Bronchial epithelial cell (primary cell): ENCODE data around the gene GAR1. TPM values are rescaled to one million over a fixed set of nuclear protein-coding genes. Genes with fewer than 3 reads are reported as not detected.
A peak's percentile ranks its signal among the peaks of the same experiment; 100 is the strongest.

Experiments used
- DNase-seq: peaks from one replicate; pipeline ENCODE4 v3.0.0-alpha.2; 2010; ENCODE audit warnings: low read depth
- FAIRE-seq: peaks from 2 replicates; lab custom pipeline; 2011; peaks lifted over from hg19 to GRCh38; lab: Jason Lieb, UNC
- H3K27me3 ChIP-seq: 2 replicates; pipeline ENCODE4 v1.5.1; 2011; ENCODE audit warnings: low read length; ENCODE audit not compliant: control insufficient read depth, insufficient read depth
- H3K36me3 ChIP-seq: 2 replicates; pipeline ENCODE4 v1.5.1; 2011; ENCODE audit warnings: low read length; ENCODE audit not compliant: control insufficient read depth, insufficient read depth
- H3K4me3 ChIP-seq: 2 replicates; pipeline ENCODE4 v1.5.1; 2011; ENCODE audit warnings: mild to moderate bottlenecking, low read depth, low read length, control low read depth
- total RNA-seq: library from RNA; depleted of rRNA; stranded (reverse); fragments of >200 nt; gene quantifications from 2 replicates; pipeline ENCODE4 v1.2.1, GENCODE V29; 2014
- TF ChIP-seq, protein P1 (sequence below): IDR thresholded peaks from 2 replicates; pipeline ENCODE4 v1.5.1; 2011; ENCODE audit warnings: mild to moderate bottlenecking, moderate library complexity, low read length, control low read depth, inconsistent platforms; ENCODE audit not compliant: insufficient read depth, severe bottlenecking

Gene GAR1
- total RNA-seq, 1 donor from 2014 or later = 6.1 TPM

DNA sequence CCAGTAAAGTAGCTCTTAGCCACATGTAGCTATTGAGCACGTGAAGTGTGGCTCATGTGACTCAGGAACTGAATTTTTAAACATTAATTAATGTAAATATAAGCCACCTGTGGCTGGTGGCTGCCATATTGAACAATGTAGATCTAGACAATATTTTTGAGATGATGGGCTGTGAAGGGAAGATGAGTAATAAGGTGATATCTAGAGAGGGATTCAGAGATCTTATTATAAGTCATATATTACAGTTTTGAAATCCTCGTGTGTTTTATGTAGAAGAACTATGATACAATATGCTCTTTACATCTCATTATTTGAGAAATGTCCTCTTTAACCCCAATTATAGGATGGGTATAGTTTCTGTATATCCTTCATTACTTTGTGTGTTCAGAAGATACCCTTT is 5.6 kb downstream of the GAR1 start:
- Histone ChIP-seq H3K4me3 (no peak overlapping the region), H3K27me3 (no peaks in the 10 kb centered on the region), H3K36me3 (peaks cover 5% of the 10 kb centered on the region)
- FAIRE-seq (no peak), DNase-seq (no peak)
- TF ChIP-seq, protein P1, sequence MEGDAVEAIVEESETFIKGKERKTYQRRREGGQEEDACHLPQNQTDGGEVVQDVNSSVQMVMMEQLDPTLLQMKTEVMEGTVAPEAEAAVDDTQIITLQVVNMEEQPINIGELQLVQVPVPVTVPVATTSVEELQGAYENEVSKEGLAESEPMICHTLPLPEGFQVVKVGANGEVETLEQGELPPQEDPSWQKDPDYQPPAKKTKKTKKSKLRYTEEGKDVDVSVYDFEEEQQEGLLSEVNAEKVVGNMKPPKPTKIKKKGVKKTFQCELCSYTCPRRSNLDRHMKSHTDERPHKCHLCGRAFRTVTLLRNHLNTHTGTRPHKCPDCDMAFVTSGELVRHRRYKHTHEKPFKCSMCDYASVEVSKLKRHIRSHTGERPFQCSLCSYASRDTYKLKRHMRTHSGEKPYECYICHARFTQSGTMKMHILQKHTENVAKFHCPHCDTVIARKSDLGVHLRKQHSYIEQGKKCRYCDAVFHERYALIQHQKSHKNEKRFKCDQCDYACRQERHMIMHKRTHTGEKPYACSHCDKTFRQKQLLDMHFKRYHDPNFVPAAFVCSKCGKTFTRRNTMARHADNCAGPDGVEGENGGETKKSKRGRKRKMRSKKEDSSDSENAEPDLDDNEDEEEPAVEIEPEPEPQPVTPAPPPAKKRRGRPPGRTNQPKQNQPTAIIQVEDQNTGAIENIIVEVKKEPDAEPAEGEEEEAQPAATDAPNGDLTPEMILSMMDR = no peak

DNA sequence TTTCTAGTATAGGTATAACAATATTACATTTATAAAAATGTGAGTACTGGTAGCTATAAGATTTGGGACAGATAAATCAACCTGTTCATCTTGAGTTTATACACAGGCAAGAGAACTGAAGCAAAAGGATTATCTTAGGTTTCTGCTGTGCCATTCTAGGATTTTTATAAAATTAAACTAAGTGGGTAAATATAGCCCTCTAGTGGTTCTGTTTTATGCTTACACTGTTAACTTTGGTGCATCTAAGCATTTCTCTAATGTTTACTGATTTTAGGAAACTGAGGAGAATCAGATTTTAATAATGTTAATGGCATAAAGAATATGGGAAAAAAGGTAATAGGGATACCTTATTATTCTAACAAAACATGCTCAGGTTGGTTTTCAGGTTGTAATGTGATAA is 11.2 kb downstream of the GAR1 start:
- Histone ChIP-seq H3K4me3 (no peak overlapping the region), H3K36me3 (peaks cover 4% of the 10 kb centered on the region), H3K27me3 (no peaks in the 10 kb centered on the region)
- no peak for FAIRE-seq
- TF ChIP-seq, protein P1 = peak; percentile 37
- peak; percentile 20 for DNase-seq

DNA sequence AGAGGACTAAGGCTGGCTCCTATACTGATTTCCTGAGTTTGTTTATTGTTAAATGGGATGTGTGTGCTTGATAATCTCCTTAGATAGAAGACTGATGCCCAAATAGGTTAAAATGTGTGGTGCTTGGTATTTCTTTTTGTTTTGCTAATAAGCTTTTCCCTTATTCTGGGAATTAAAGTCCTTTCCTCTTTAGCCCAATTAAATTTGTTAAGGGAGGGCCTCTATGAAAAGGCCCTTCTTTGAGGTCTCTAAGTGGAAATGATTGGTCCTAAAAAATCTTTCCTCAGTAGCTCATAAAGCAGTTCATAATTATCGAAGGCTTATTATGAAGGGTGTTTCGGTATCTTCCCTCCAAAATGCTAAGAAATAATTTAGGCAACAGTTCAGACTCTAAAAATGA is 12.1 kb downstream of the GAR1 start, which contains the start of gene RRH:
RRH (plus strand) TSS at position 301 of the 400 bp plus-strand sequence; CDS start at position 357, 56 bp downstream.
- H3K27me3 ChIP-seq = no peaks in the 10 kb centered on the region
- no peak within 1 kb of the TSS for H3K4me3 ChIP-seq
- FAIRE-seq (no peak), DNase-seq (no peak)
- TF ChIP-seq, protein P1 = no peak
- H3K36me3 ChIP-seq = peaks cover 4% of the 10 kb centered on the region

DNA sequence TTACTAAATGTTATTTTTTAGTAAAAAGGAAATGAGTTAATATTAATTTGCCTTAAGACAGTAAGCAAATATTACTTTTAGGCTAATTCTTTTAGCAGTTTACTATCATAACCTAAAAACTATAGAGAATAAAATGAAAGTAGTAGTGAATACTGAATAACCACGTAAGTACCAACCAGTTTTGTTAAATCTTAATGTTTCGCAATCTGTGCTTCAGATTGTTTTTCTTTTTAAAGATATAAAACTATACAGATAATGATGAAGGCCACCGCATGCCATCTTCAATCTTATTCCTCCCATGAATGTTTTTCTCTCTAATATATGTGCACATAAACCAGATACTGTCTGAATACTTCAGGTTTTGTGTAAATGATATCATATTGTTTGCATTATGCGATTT is 18.2 kb downstream of the GAR1 start:
- Histone ChIP-seq H3K27me3 (no peaks in the 10 kb centered on the region), H3K4me3 (no peak overlapping the region), H3K36me3 (no peaks in the 10 kb centered on the region)
- TF ChIP-seq, protein P1 = no peak
- DNase-seq = no peak
- FAIRE-seq = no peak

DNA sequence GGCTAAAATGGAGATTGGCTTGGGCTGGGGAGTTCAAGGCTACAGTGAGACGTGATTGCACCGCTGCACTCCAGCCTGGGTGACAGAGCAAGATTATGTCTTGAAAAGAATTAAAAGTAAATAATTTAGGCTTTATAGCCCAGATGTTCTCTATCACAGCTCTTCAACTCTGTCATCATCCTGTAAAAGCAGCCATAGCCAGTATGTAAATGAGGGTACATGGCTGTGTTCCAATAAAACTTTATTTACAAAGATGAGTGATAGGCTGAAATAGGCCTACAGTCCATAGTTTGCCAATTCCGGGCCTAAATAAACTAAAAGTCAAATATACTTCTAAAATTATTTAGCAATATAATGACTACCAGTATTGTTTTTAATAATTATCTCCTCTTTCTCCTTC is 21.4 kb downstream of the GAR1 start:
- Histone ChIP-seq H3K36me3 (no peaks in the 10 kb centered on the region), H3K4me3 (no peak overlapping the region), H3K27me3 (no peaks in the 10 kb centered on the region)
- DNase-seq = no peak
- TF ChIP-seq, protein P1 = no peak
- no peak for FAIRE-seq
